Stimulated activated CD8-positive, alpha-beta memory T cell treated with anti-CD3 and anti-CD28 coated beads, Interleukin-12 subunit alpha, Interleukin-12 subunit beta, amount 100 ng/mL, for 4 hours (primary cell): ENCODE results near the gene AFG1L.
"Not testable (repeated sequence)": the region's sequence is repeated elsewhere in the genome, so short reads cannot be mapped to it uniquely, and the experiment has no call there.

Source experiments
- DNase-seq: peaks from one replicate; pipeline ENCODE4 v3.0.0-alpha.2; 2020; ENCODE audit warnings: low read depth

Gene AFG1L

DNA sequence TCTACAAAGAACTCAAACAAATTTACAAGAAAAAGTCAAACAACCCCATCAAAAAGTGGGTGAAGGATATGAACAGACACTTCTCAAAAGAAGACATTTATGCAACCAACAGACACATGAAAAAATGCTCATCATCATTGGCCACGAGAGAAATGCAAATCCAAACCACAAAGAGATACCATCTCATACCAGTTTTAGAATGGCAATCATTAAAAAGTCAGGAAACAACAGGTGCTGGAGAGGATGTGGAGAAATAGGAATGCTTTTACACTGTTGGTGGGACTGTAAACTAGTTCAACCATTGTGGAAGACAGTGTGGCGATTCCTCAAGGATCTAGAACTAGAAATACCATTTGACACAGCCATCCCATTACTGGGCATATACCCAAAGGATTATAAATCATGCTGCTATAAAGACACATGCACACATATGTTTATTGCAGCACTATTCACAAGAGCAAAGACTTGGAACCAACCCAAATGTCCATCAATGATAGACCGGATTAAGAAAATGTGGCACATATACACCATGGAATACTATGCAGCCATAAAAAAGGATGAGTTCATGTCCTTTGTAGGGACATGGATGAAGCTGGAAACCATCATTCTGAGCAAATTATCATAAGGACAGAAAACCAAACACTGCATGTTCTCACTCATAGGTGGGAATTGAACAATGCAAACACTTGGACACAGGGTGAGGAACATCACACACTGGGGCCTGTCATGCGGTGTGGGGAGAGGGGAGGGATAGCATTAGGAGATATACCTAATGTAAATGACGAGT is 121.4 kb downstream of the AFG1L start:
- not testable (repeated sequence) for DNase-seq

- DNase-seq, result no peak
Observed at GRCh38 chr6:108417027-108417426, 122.2 kb downstream of the AFG1L start.

GRCh38 chr6:108419474-108419873 is 124.6 kb downstream of the AFG1L start:
- DNase-seq, result no peak

- no peak for DNase-seq
Observed at GRCh38 chr6:108419934-108420609, 125.2 kb downstream of the AFG1L start.

- DNase-seq, result no peak
Observed at GRCh38 chr6:108421366-108421765, 126.5 kb downstream of the AFG1L start.

DNA sequence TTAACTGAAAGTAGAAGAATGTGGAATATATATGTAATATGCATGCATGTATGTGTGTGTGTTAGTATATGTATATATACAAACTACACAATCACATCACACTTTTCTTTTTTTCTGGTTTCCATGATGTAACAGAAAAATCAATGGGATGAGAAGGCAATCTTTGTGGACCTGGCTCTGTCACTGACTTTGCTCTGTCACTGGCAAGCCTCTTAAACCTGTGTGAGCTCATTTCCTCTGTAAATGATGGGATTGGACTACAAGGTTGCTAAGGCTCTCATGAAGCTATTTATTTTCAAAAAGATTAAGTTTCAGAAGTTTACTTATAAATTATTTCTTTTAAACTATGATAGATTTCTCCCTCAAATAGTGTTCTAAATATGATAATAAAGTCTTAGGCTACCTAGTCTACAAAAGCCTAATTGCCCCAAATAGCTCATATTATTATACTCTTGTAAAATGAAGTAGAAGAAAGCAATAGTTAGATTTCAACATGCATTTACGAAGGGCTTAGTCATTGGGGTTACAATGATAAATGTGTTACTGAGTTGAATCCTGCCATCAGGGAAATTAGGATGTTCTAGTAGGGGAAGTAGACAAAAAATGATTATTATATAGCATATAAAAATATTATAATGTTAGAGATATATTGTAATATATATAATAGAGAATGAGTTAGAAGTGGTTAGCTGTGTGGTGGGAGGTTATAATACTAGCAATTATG is 129.3 kb downstream of the AFG1L start:
- no peak for DNase-seq

DNA sequence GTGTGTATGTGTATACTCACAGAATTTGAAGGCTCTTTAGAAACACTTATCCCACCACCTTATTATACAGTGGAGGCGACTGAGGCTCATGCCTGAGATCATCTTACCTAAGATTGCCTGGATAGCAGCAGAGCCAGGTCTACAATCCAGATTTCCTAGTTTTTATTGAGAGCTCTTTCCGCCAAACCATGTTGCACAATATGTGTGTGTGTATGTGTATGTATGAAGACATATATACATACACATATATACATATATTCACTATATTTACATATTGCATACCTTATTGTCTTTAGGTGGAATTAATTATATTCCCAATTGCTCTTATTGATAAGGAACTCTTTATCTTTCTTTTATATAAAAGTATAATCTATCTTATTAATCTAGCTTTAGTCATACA is 130.6 kb downstream of the AFG1L start:
- DNase-seq, result no peak

DNA sequence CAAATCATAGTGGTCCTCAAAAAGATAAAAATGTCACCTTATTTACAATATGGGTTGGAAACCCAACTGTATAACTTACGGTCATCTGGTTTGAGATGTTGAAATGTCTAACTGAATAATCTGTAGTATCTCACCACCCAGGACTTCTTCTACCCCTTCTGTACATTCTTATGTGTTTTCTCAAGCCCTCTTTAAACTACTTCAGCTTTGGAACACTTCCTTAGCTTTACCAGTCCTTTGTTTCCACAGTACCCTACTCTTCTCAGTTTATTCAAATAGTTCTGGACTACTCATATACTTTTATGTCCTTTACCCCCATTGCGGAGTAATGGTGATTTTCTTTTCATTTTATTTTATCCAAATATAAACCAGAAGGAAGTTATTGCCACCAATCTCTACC is 137.3 kb downstream of the AFG1L start:
- no peak for DNase-seq

DNA sequence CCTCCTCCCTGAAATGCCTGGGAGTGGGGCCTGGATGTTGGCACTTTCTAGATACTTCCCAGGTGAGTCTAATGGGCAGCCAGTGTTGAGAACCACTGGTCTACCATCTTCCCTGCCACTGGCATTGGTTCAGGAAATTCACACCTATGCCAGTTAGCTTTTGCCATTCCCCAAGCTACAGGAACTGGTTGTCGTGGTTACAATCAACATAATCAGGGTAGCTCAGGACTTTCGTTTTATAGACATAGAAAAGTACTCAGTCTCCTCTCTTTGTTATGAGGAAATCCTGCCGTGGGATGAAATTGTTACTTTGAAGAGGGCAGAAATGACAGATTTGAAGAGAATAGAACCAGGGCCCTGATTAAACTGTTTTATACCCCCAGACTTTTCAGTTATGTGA is 137.9 kb downstream of the AFG1L start:
- DNase-seq, result no peak

DNA sequence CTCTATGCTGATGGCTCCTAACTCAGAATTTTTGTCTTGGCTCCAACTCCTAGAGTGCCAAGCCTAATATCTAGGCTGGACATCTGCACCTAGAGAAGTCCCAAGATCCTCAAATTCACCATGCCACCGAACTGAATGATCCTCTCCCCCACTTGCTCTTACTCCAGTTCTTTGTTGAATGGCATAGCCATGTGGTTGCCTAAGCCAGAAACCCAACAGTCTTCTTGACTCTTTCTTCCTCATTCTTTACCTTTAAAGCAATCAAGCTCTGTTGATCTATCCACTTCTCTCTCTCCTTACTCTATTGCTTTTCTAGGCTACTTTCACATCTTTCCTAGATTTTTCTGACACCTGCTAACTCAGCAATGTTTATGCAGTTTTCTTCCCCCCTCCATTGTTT is 139.4 kb downstream of the AFG1L start:
- DNase-seq, result no peak

DNA sequence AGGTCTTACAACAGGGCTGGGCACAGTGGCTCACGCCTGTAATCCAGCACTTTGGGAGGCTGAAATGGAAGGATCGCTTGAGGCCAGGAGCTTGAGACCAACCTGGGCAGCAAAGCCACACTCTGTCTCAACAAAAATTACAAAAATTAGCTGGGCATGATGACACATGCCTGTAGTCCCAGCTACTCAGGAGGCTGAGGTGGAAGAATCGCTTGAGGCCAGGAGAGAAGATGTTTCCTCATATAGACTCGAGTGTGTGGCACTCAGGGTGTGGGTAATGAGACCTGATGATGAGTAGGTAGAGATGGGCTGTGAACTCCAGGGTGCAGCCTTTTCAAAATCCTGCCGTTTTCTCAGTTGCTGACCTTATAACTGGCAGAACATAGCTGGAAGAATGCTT is 140.5 kb downstream of the AFG1L start:
- DNase-seq, result no peak

GRCh38 chr6:108436771-108437170 is 141.9 kb downstream of the AFG1L start:
- DNase-seq, result no peak

DNA sequence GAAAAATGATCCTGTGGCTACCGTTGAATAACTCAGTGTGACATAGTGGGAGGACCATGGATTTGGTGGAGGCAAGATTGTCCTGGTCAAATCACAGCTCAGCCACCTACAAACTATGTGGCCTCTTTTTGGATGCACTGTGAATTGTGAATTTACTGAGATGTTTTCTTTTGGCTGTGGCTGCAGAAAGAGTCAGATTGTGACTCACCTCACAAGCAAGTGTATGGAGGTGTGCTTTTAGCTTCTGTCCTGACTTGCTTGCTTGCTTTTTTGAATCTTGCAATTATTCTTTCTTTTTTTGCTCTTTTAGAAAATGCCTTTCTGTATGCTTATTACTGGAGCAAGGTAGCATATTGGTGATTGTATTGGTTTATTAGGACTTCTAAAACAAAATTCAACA is 143.0 kb downstream of the AFG1L start:
- DNase-seq, result no peak

DNA sequence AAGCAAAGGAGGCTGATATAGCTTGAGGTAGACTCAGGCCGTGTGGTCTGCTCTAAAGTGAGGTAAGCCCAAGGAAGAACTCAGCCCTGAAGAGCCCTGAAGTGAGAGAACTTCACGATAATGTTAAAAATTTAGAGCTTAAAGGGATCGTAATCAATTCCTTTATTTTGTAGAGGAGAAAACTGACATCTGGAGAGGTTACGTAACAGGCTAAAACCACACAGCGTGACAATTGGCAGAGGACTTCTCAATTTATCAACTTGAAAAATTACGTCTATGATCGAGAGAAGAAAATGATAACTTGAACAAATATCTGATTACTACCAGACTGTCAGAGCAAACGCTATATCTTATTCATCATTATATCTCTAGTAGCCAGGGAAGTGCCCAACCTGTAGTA is 144.1 kb downstream of the AFG1L start:
- no peak for DNase-seq

GRCh38 chr6:108441141-108441540 is 146.3 kb downstream of the AFG1L start:
- DNase-seq, result no peak

GRCh38 chr6:108442770-108443520 is 148.1 kb downstream of the AFG1L start:
- no peak for DNase-seq

- DNase-seq, result no peak
Observed at GRCh38 chr6:108446629-108447150, 151.8 kb downstream of the AFG1L start.

- no peak for DNase-seq
Observed at GRCh38 chr6:108448481-108448880, 153.6 kb downstream of the AFG1L start.

- not testable (repeated sequence) for DNase-seq
Observed at GRCh38 chr6:108449717-108450116, 154.9 kb downstream of the AFG1L start.

- DNase-seq, result no peak
Observed at GRCh38 chr6:108451816-108452215, 157.0 kb downstream of the AFG1L start.

- no peak for DNase-seq
Observed at GRCh38 chr6:108452711-108453195, 157.9 kb downstream of the AFG1L start.
